GM19099 (cell line): ENCODE data around the gene HMGXB3.

ENCODE experiments used
- POLR2A ChIP-seq: IDR thresholded peaks from 3 replicates; pipeline ENCODE4 v1.6.1; 2011; ENCODE audit warnings: low read depth; ENCODE audit not compliant: insufficient read length; ENCODE audit errors: extremely low read depth

Gene HMGXB3

GRCh38 chr5:150000256-150000989 is at the start of gene HMGXB3, which contains the start of gene TIGD6:
HMGXB3 (plus strand) TSS chr5:150000739; CDS start chr5:150004853, 4,114 bp downstream.
TIGD6 (minus strand) TSS chr5:150000654; CDS start chr5:149996348, 4,306 bp downstream.
- TF ChIP-seq POLR2A, result peak; percentile 97

GRCh38 chr5:149951138-149951749 is 49.3 kb upstream of the HMGXB3 start:
- TF ChIP-seq POLR2A, result no peak

- no peak for TF ChIP-seq POLR2A
Observed at GRCh38 chr5:149953436-149954121, 47.0 kb upstream of the HMGXB3 start.

GRCh38 chr5:149954798-149955197 is 45.7 kb upstream of the HMGXB3 start:
- no peak for TF ChIP-seq POLR2A

GRCh38 chr5:149956685-149957084 is 43.9 kb upstream of the HMGXB3 start:
- TF ChIP-seq POLR2A, result no peak

GRCh38 chr5:149957855-149958254 is 42.7 kb upstream of the HMGXB3 start:
- TF ChIP-seq POLR2A, result no peak

GRCh38 chr5:149959406-149960236 is 40.9 kb upstream of the HMGXB3 start:
- TF ChIP-seq POLR2A, result no peak

- peak; percentile 94 for TF ChIP-seq POLR2A
Observed at GRCh38 chr5:149960272-149961185, 40.0 kb upstream of the HMGXB3 start, which contains the start of gene SLC26A2. SLC26A2 (plus strand) TSS chr5:149960758; CDS start chr5:149977653, 16,895 bp downstream.

- TF ChIP-seq POLR2A, result no peak
Observed at GRCh38 chr5:149961186-149961685, 39.3 kb upstream of the HMGXB3 start.

GRCh38 chr5:149961957-149962409 is 38.6 kb upstream of the HMGXB3 start:
- TF ChIP-seq POLR2A, result no peak

- TF ChIP-seq POLR2A, result no peak
Observed at GRCh38 chr5:149962601-149963300, 37.8 kb upstream of the HMGXB3 start.

GRCh38 chr5:149963729-149964128 is 36.8 kb upstream of the HMGXB3 start:
- no peak for TF ChIP-seq POLR2A

GRCh38 chr5:149966946-149967345 is 33.6 kb upstream of the HMGXB3 start:
- TF ChIP-seq POLR2A, result no peak
